LNCAP (cell line): ENCODE results near the gene GSTP1.

Experiments used
- CTCF ChIP-seq: fragments of 450-650 bp; IDR thresholded peaks from 2 replicates; pipeline ENCODE4 v1.5.1; 2017; ENCODE audit warnings: mild to moderate bottlenecking

The GSTP1 gene

GRCh38 chr11:67585911-67586310, 2.3 kb downstream of the GSTP1 start:
- no peak for TF ChIP-seq CTCF

GRCh38 chr11:67586568-67587250, 3.1 kb downstream of the GSTP1 start:
- TF ChIP-seq CTCF: no peak

- no peak for TF ChIP-seq CTCF
Observed at GRCh38 chr11:67588136-67588503, 4.5 kb downstream of the GSTP1 start.

GRCh38 chr11:67592880-67593564, 9.4 kb downstream of the GSTP1 start:
- no peak for TF ChIP-seq CTCF

- no peak for TF ChIP-seq CTCF
Observed at GRCh38 chr11:67593565-67593905, 9.9 kb downstream of the GSTP1 start.

- no peak for TF ChIP-seq CTCF
Observed at GRCh38 chr11:67594480-67594879, 10.9 kb downstream of the GSTP1 start.

- TF ChIP-seq CTCF: no peak
Observed at GRCh38 chr11:67596753-67597300, 13.2 kb downstream of the GSTP1 start.
